Activated naive CD4-positive, alpha-beta T cell treated with anti-CD3 and anti-CD28 coated beads, Interleukin-2, amount 10 ng/mL, durations not matched to agents 7 days and 5 days (primary cell): Measurements from ENCODE around the gene PGD.
A peak's percentile ranks its signal among the peaks of the same experiment; 100 is the strongest.

ENCODE experiments used
- CTCF ChIA-PET: fragments of 350-600 bp; sonication (Branson Sonifier 250); formaldehyde crosslinking; loops from one replicate; lab custom pipeline; 2021; ENCODE audit warnings: antibody characterized with exemption; lab: Charles Lee
- DNase-seq: peaks from one replicate; pipeline ENCODE4 v3.0.0-alpha.2; 2020
- H3K27ac Mint-ChIP-seq: one replicate; pipeline ENCODE4 v1.8.0; 2021; ENCODE audit warnings: mild to moderate bottlenecking, moderate library complexity, mixed read lengths
- H3K27me3 Mint-ChIP-seq: one replicate; pipeline ENCODE4 v1.8.0; 2021; ENCODE audit warnings: mild to moderate bottlenecking, mixed read lengths
- H3K36me3 Mint-ChIP-seq: one replicate; pipeline ENCODE4 v1.8.0; 2021; ENCODE audit warnings: mixed read lengths
- H3K4me1 Mint-ChIP-seq: one replicate; pipeline ENCODE4 v1.8.0; 2021; ENCODE audit warnings: mixed read lengths
- H3K4me3 Mint-ChIP-seq: one replicate; pipeline ENCODE4 v1.8.0; 2021; ENCODE audit warnings: mild to moderate bottlenecking, moderate library complexity, mixed read lengths
- H3K9me3 Mint-ChIP-seq: one replicate; pipeline ENCODE4 v1.8.0; 2021; ENCODE audit warnings: mixed read lengths

The PGD gene

DNA sequence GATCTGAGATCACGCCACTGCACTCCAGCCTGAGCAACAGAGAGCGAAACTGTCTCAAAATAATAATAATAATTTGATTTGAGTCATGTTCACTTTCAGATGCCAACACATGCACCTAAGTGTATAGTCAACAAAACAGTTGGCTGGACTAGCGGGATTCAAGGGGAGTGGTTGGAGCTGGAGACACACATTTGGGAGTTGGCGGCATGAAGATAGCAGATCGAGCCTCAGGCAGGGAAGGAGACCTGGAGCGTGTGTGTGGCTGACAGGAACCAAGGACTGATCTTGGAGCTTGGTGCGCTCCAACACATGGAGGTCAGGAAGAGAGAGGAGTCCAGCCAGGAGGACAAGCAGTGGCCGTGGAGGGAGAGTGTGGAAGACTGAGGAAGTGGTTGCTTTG is 14.6 kb upstream of the PGD start:
- no peaks in the 10 kb centered on the region for H3K36me3 Mint-ChIP-seq
- CTCF ChIA-PET, result interaction anchor here (0.6 kb wide), 1 partner anchor 45 kb away, joined by 3 read pairs; no protein-coding TSS in a partner anchor
- no peak for DNase-seq
- no peaks in the 10 kb centered on the region for H3K9me3 Mint-ChIP-seq
- no peak overlapping the region for H3K27ac Mint-ChIP-seq
- H3K4me3 Mint-ChIP-seq, result no peak overlapping the region
- H3K4me1 Mint-ChIP-seq, result peaks cover 9% of the 10 kb centered on the region
- no peaks in the 10 kb centered on the region for H3K27me3 Mint-ChIP-seq

DNA sequence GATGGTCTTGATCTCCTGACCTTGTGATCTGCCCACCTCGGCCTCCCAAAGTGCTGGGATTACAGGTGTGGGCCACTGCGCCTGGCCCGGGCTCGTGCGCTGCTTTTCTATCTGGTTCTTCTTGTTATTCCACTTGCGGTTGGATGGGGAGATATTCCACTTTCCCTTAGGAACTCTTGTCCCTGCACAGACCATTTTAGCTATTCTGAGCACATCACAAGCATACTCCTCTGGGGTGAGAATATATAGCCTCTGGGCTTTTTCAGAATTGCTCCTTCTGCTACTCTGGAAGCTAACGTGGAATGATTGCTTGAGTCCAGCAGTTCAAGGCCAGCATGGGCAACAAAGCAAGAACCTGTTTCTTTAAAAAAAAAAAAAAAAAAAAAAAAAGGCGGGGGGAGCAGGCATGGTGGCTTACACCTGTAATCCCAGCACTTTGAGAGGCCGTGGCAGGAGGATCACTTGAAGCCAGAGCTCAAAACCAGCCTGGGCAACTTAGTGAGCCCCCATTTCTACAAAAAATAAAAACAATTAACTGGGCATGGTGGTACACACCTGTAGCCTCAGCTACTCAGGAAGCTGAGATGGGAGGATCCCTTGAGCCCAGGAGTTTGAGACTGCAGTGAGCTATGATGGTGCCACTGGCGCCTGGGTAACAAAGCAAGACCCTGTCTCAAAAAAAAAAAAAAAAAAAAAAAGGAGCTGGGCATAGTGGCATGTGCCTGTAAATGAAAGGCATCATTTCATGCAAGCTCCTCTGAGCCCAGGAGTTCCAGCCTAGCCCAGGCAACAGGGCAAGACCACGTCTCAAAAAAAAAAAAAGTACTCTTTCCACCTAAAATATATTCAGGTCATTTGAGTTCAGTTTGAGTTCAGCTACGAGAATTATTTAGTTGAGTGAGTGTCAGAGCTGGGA is 11.8 kb upstream of the PGD start:
- H3K27ac Mint-ChIP-seq, result no peak overlapping the region
- H3K9me3 Mint-ChIP-seq, result no peaks in the 10 kb centered on the region
- no peak overlapping the region for H3K4me3 Mint-ChIP-seq
- no peaks in the 10 kb centered on the region for H3K36me3 Mint-ChIP-seq
- H3K27me3 Mint-ChIP-seq, result no peaks in the 10 kb centered on the region
- CTCF ChIA-PET, result interaction anchor here (1.4 kb wide), 1 partner anchor 177 kb away, joined by 4 read pairs; the partner anchor contains the start of gene KIF1B
- DNase-seq, result no peak
- peaks cover 9% of the 10 kb centered on the region for H3K4me1 Mint-ChIP-seq

DNA sequence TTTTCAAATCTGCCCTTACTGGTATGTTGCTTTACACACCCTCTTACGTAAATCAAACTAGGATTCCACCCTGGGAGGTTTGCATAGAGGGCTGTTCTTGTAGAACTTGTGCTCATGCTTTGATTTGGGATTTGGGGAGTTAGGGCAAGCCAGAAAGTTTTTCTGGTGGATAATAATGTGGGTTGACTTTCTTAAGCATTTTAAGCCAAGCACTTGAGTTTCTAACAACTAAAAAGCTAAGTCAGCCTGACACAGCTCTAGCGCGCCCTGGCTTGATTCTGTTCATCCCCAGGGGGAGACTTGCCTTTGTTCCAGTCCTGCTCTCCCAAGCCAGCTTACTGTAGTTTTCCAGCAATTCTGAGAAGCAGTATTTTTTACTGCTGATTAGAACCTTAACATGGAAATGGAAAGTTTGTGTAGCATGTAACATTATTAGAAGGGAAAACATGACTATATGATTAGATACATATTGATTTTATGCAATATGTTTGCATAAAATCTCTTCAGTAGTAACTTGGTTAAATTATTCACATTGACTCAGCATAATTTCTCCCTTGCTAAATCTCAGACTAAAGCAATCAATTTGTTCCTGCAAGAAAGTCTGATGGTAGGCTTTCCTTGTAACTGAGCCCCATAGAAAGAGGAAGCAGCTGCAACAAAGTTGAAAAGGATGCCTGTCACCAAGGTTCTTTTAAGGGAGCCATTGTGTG is 11.0 kb upstream of the PGD start:
- H3K27me3 Mint-ChIP-seq, result no peaks in the 10 kb centered on the region
- H3K27ac Mint-ChIP-seq, result no peak overlapping the region
- DNase-seq, result no peak
- CTCF ChIA-PET, result interaction anchor here (0.9 to 1.4 kb wide), 2 partner anchors 178 to 179 kb away, joined by 4 read pairs; partner anchors contain the start of gene KIF1B
- H3K36me3 Mint-ChIP-seq, result no peaks in the 10 kb centered on the region
- H3K4me3 Mint-ChIP-seq, result no peak overlapping the region
- H3K4me1 Mint-ChIP-seq, result peaks cover 9% of the 10 kb centered on the region
- H3K9me3 Mint-ChIP-seq, result no peaks in the 10 kb centered on the region

DNA sequence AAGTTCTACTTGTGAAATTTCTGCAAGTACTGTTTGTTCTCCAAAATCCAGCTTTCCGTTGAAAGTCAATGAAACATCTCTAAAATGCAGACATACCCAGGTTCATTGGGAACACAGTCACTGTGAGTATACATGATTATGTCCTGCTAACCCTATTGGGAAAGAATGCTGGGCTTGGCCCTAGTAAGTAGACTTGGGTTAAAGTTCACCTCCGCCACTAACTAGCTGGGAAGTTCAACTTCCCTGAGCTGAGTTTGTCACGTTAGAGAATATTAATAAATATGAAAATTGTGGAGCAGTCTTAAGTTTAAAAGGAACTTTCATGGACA is 10.5 kb upstream of the PGD start:
- no peak overlapping the region for H3K27ac Mint-ChIP-seq
- H3K4me1 Mint-ChIP-seq, result peaks cover 9% of the 10 kb centered on the region
- no peaks in the 10 kb centered on the region for H3K9me3 Mint-ChIP-seq
- CTCF ChIA-PET, result interaction anchor here (0.9 kb wide), 1 partner anchor 179 kb away, joined by 4 read pairs; no protein-coding TSS in a partner anchor
- H3K4me3 Mint-ChIP-seq, result no peak overlapping the region
- H3K27me3 Mint-ChIP-seq, result no peaks in the 10 kb centered on the region
- DNase-seq, result no peak
- H3K36me3 Mint-ChIP-seq, result no peaks in the 10 kb centered on the region

DNA sequence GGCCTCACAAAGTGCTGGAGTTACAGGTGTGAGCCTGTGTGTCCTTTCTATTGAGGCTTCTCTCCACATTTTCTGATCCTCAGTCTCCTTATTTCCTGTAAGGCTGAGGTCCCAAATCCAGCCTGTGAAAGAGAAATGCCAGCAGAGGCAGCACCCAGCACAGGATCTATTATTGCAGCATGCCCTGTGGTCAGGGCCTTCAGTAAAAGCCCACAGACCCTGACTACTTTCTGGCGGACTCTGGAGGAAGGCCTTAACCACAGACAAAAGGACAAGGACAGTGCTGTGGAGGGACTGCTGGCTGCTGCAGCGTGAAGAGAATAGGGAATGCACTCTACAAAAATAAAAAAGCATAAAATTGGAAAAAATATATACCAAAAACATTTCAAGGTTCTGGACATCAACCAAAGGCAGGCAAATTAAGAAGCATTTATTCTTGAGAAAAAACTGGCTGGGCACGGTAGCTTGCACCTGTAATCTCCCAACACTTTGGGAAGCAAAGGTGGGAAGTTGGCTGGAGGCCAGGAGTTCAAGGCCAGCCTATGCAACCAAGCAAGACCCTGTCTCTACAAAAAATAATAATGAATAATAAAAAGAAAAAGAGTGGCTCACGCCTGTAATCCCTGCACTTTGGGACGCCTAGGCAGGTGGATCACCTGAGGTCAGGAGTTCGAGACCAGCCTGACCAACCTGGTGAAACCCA is 9.4 kb upstream of the PGD start:
- Mint-ChIP-seq H3K27me3 (no peaks in the 10 kb centered on the region), H3K27ac (no peak overlapping the region), H3K9me3 (peaks cover 3% of the 10 kb centered on the region), H3K4me1 (peaks cover 9% of the 10 kb centered on the region), H3K4me3 (no peak overlapping the region), H3K36me3 (no peaks in the 10 kb centered on the region)
- CTCF ChIA-PET, result no interaction called here
- no peak for DNase-seq

DNA sequence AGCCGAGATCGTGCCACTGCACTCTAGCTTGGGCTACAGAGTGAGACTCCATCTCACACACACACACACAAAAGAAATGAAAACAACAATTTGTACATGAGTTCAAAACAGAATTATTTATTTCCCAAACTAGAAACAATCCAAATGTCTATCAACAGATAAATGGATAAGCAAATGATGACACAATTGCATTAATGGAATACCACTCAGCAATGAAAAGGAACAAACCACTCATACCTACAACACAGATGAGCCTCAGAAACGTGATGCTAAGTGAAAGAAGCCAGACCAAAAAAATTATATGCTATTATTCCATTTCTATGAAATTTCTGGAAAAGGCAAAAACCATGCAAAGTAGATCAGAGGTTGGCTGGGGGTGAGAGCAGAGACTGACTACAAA is 2.0 kb upstream of the PGD start:
- H3K27me3 Mint-ChIP-seq, result peaks cover 5% of the 10 kb centered on the region
- CTCF ChIA-PET, result no interaction called here
- peaks cover 3% of the 10 kb centered on the region for H3K9me3 Mint-ChIP-seq
- H3K27ac Mint-ChIP-seq, result no peak overlapping the region
- H3K36me3 Mint-ChIP-seq, result peaks cover 12% of the 10 kb centered on the region
- H3K4me1 Mint-ChIP-seq, result peaks cover 31% of the 10 kb centered on the region
- DNase-seq, result no peak
- H3K4me3 Mint-ChIP-seq, result peak overlapping the region; percentile 1

DNA sequence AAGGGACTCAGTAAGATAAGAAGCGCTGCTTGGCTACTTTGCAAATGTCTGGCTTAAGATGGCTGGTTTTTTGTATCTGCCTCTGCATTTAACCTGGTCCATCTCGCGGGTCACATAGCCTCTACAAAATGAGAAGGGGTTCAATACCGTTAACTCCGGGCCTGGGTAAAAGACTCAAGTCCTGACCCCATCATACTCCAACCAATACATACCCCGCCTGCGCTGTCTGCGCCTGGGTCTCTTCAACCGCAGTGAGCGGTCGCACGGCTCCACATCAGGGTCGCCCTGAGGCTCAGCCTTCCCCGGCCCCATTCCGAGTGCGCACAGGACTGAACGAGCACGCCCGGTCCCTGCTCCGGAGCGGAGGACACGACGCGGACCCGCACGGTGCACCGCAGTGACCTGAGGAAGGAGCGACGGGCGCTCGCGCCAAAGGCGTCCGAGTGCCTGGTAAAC is 558 bp upstream of the PGD start:
- DNase-seq, result no peak
- H3K9me3 Mint-ChIP-seq, result peaks cover 3% of the 10 kb centered on the region

DNA sequence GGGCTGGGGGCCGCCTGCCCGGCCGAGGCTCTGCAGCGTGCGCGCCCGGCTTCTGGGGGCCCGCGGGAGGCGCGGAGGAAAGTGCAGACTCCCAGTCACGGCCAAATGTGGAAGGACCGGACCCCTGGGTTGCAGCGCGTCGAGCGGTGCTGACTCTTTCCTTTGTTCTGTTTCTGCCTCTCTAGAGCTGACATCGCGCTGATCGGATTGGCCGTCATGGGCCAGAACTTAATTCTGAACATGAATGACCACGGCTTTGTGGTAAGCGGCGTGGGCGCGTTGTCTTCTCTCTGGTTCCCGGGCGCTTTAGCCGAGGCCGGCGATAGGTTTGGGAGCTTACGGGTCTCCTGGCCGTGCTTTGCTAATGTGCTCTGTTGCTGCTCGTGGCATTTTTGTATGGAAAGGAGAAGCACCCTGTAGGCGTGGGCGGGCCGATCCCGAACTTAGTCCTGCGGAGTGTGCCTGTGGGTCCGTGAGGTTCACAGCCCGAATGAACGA is 629 bp downstream of the PGD start:
- Mint-ChIP-seq H3K9me3 (no peaks in the 10 kb centered on the region), H3K27ac (peak overlapping the region; percentile 58), H3K27me3 (peaks cover 5% of the 10 kb centered on the region), H3K4me3 (peak overlapping the region; percentile 81), H3K4me1 (peaks cover 39% of the 10 kb centered on the region), H3K36me3 (peaks cover 25% of the 10 kb centered on the region)
- CTCF ChIA-PET, result interaction anchor here (0.8 to 3.2 kb wide), 2 partner anchors 30 to 95 kb away, joined by 3 to 11 read pairs; partner anchors contain the start of gene CENPS
- DNase-seq, result no peak

More for the DNA sequence above, 558 bp upstream of the PGD start:
- H3K27me3 Mint-ChIP-seq, result peaks cover 5% of the 10 kb centered on the region
- H3K36me3 Mint-ChIP-seq, result peaks cover 15% of the 10 kb centered on the region
- peak overlapping the region; percentile 83 for H3K27ac Mint-ChIP-seq
- H3K4me1 Mint-ChIP-seq, result peaks cover 34% of the 10 kb centered on the region
- CTCF ChIA-PET, result interaction anchor here (3.2 kb wide), 1 partner anchor 32 kb away, joined by 11 read pairs; the partner anchor contains the start of gene CENPS
- H3K4me3 Mint-ChIP-seq, result peak overlapping the region; percentile 88

DNA sequence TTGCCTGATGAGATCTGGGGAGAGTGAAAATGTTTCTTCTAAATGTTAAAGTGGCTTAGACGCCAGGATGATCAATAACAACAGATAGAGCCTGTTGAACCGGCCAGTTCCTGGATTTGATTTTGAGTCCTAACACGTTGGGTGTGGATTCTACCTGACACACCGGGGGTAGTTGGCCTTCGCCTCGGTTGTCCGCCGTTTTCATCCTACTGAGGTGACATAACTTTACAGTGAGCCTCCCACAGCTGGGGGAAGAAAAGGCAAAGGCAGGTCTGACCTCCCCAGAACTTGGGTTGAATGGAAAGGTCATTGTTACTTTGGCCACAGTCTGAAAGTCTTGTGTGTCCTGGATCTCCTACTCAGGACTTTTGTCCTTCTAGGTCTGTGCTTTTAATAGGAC is 1.1 kb downstream of the PGD start:
- no peaks in the 10 kb centered on the region for H3K9me3 Mint-ChIP-seq
- H3K27ac Mint-ChIP-seq, result peak overlapping the region; percentile 58
- H3K36me3 Mint-ChIP-seq, result peaks cover 28% of the 10 kb centered on the region
- peak overlapping the region; percentile 81 for H3K4me3 Mint-ChIP-seq
- peaks cover 39% of the 10 kb centered on the region for H3K4me1 Mint-ChIP-seq
- CTCF ChIA-PET, result interaction anchor here (0.8 to 3.2 kb wide), 2 partner anchors 30 to 94 kb away, joined by 3 to 11 read pairs; partner anchors contain the start of gene CENPS
- peaks cover 5% of the 10 kb centered on the region for H3K27me3 Mint-ChIP-seq
- no peak for DNase-seq

DNA sequence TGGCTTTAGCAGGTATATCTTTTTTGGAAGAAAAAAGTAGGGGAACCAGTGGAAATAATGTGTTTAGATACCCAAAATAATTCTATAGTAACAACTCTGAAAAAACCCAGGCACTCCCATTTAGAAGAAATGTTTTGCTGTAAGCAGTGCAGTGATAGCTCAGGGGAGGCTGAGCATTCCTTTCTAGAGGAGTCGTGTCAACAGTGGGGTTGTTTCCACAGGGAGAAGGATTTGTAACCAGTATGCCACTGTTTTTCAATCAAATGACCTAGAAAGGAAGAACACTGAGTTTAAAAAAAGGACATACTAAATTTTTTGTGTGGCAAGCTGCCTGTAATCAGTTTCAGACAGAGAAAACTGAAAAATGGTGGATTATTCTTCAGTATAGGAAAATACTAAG is 2.4 kb downstream of the PGD start:
- Mint-ChIP-seq H3K9me3 (no peaks in the 10 kb centered on the region), H3K27me3 (peaks cover 5% of the 10 kb centered on the region), H3K27ac (no peak overlapping the region), H3K36me3 (peaks cover 29% of the 10 kb centered on the region), H3K4me3 (no peak overlapping the region), H3K4me1 (peaks cover 39% of the 10 kb centered on the region)
- no peak for DNase-seq
- CTCF ChIA-PET, result interaction anchor here (3.2 kb wide), 1 partner anchor 29 kb away, joined by 11 read pairs; the partner anchor contains the start of gene CENPS

DNA sequence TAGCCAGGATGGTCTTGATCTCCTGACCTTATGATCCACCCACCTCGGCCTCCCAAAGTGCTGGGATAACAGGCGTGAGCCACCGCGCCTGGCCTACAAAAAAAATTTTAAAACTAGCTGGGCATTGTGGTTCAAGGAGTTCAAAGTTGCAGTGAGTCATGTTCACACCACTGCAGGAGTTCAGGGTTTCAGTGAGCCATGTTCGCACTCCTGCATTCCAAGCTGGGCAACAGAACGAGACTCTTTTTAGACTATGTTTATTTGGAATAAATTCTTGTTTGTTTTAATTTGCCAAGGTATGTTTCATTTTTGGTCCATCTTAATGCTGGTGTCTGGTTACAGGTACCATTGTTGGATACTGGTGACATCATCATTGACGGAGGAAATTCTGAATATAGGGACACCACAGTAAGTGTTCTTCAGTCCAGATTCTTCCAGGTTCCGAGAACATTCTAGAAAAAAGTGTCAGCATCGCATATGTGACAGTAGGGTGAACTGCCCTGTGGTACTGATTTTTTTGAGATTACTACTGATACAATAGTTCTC is 3.9 kb downstream of the PGD start:
- no peak overlapping the region for H3K4me3 Mint-ChIP-seq
- no peaks in the 10 kb centered on the region for H3K9me3 Mint-ChIP-seq
- H3K27ac Mint-ChIP-seq, result no peak overlapping the region
- no peak for DNase-seq
- peaks cover 5% of the 10 kb centered on the region for H3K27me3 Mint-ChIP-seq
- CTCF ChIA-PET, result no interaction called here
- peaks cover 41% of the 10 kb centered on the region for H3K36me3 Mint-ChIP-seq
- H3K4me1 Mint-ChIP-seq, result peaks cover 36% of the 10 kb centered on the region

DNA sequence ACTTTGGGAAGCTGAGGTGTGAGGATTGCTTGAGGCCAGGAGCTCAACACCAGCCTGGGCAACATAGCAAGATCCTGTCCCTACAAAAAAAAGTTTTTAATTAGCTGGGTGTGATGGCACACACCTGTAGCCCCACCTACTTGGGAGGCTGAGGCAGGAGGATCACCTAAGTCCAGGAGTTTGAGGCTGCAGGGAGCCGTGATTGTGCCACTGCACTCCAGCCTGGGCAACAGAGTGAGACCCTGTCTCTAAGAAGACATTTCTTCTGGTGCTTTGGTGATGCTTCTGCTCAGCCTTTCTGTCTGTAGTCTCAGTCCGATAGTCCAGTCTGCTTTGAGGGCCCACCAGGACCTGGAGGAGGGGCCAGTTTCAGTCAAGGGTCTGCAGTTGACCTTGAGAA is 8.3 kb downstream of the PGD start:
- Mint-ChIP-seq H3K36me3 (peaks cover 56% of the 10 kb centered on the region), H3K4me3 (no peak overlapping the region), H3K27me3 (no peaks in the 10 kb centered on the region), H3K9me3 (no peaks in the 10 kb centered on the region), H3K27ac (no peak overlapping the region), H3K4me1 (peaks cover 5% of the 10 kb centered on the region)
- CTCF ChIA-PET, result no interaction called here
- DNase-seq, result no peak

DNA sequence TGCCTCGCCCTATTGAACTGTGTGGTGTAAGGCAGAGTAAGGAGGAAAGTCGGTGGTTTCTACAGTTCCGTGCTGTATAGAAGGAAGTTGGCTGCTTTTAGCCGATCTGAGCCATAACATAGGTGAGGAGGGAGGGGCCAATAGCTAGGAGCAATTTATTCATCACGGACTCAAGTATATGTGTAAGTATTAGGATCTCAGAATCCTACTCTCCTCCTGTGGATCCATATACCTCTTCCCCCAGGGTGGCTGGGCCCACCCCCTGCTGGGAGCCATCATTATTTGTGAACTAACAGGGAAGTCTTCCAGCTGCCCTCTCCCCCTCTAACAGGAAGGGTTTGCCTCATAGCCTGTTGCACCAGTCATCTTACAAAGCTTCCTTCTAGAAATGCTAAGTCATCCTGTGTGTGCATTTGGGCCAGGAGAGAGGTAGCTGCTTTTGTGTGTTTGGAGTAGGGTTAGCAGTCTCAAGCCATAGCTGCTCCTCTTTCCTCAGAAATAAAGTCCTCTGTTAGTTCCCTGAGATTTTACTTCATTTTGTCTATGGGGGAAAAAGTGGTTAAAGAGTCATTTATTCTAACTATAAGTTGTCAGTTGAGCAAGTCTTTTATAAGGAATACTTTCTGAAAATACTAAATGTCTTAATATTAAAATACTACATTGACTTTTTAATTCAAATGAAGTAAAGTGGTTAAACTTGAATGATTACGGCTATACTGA is 16.5 kb downstream of the PGD start:
- DNase-seq, result peak; percentile 25
- Mint-ChIP-seq H3K27me3 (no peaks in the 10 kb centered on the region), H3K36me3 (peaks cover 68% of the 10 kb centered on the region), H3K4me1 (peaks cover 23% of the 10 kb centered on the region), H3K27ac (peak overlapping the region; percentile 90), H3K4me3 (peak overlapping the region; percentile 53), H3K9me3 (no peaks in the 10 kb centered on the region)
- CTCF ChIA-PET, result interaction anchor here (0.8 to 1.0 kb wide), 2 partner anchors 14 to 205 kb away, joined by 3 to 4 read pairs; partner anchors contain the start of gene KIF1B
